Measurements from ENCODE around the gene OR5AN1. TPM values are rescaled to one million over a fixed set of nuclear protein-coding genes. Genes with fewer than 3 reads are reported as not detected.

OR5AN1 gene
- total RNA-seq, 6 donors from 2014 or later = not detected

DNA sequence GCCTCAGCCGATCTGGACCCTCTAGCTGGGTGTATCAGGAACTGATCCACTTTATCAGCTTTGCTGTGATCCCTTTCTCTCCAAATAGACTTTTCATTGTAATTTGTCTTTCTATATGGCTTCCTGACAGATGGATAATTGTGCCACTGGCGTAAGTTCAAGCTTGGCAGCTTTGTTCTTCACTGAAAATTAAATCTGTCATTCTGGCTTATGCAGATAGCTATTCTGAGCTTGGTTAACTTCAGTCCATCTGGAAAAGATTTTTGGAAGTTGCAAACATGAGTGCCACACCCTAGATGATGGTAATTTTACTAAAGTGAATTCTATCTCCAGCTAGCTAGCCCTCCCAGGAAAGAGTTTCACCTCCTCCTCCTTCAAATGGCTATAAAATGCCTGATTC is 59.5 kb downstream of the OR5AN1 start:
- no peak for DNase-seq

More for the DNA sequence above, 59.5 kb downstream of the OR5AN1 start:
- H3K27me3 ChIP-seq = no peaks in the 10 kb centered on the region
- H3K27ac ChIP-seq = no peak overlapping the region
- H3K4me1 ChIP-seq = no peaks in the 10 kb centered on the region
- no peaks in the 10 kb centered on the region for H3K36me3 ChIP-seq
- no peak overlapping the region for H3K4me3 ChIP-seq
- no peaks in the 10 kb centered on the region for H3K9me3 ChIP-seq
- WGBS, 2 donors = 77 to 79% methylated on average over 2 of the region's 2 CpGs
- no peak for TF ChIP-seq POLR2AphosphoS5 (IDR thresholded peaks at IDR 0.05)
- TF ChIP-seq, protein P1, sequence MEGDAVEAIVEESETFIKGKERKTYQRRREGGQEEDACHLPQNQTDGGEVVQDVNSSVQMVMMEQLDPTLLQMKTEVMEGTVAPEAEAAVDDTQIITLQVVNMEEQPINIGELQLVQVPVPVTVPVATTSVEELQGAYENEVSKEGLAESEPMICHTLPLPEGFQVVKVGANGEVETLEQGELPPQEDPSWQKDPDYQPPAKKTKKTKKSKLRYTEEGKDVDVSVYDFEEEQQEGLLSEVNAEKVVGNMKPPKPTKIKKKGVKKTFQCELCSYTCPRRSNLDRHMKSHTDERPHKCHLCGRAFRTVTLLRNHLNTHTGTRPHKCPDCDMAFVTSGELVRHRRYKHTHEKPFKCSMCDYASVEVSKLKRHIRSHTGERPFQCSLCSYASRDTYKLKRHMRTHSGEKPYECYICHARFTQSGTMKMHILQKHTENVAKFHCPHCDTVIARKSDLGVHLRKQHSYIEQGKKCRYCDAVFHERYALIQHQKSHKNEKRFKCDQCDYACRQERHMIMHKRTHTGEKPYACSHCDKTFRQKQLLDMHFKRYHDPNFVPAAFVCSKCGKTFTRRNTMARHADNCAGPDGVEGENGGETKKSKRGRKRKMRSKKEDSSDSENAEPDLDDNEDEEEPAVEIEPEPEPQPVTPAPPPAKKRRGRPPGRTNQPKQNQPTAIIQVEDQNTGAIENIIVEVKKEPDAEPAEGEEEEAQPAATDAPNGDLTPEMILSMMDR (IDR thresholded peaks at IDR 0.05) = no peak
- ATAC-seq (ENCODE audit: low FRiP score in 2 of 2) = no peak

Other genes with a start within 250 kb of the OR5AN1 start
- 10 to 100 TPM; 29.9 to 78.6 (median 53.8) TPM for gene FAM111A, start 216.0 kb upstream of the OR5AN1 start, total RNA-seq
- 10 to 100 TPM; 33.4 to 58.7 (median 48.5) TPM for gene DTX4, start 186.8 kb upstream of the OR5AN1 start, total RNA-seq
- gene MPEG1, start 146.0 kb upstream of the OR5AN1 start, total RNA-seq = 10 to 100 TPM in 5 of 6 donors, 1 to 10 TPM in 1; 5.5 to 59.2 (median 25.1) TPM
- not detected for gene OR5A2, start 67.5 kb downstream of the OR5AN1 start, total RNA-seq
- not detected for gene OR5A1, start 77.6 kb downstream of the OR5AN1 start, total RNA-seq
- not detected for gene OR4D6, start 98.1 kb downstream of the OR5AN1 start, total RNA-seq
- gene OR4D10, start 114.4 kb downstream of the OR5AN1 start, total RNA-seq = not detected
- not detected for gene OR4D11, start 144.7 kb downstream of the OR5AN1 start, total RNA-seq
- gene OR4D9, start 152.6 kb downstream of the OR5AN1 start, total RNA-seq = not detected